NCI-H345 treated with DMSO at 0.1 percent for 48 hours (cell line): ENCODE data around the gene PPM1F.

Experiments
- DNase-seq: peaks from one replicate; lab custom pipeline; 2025; ENCODE audit not compliant: unreplicated experiment; lab: John Stamatoyannopoulos, UW

PPM1F gene

DNA sequence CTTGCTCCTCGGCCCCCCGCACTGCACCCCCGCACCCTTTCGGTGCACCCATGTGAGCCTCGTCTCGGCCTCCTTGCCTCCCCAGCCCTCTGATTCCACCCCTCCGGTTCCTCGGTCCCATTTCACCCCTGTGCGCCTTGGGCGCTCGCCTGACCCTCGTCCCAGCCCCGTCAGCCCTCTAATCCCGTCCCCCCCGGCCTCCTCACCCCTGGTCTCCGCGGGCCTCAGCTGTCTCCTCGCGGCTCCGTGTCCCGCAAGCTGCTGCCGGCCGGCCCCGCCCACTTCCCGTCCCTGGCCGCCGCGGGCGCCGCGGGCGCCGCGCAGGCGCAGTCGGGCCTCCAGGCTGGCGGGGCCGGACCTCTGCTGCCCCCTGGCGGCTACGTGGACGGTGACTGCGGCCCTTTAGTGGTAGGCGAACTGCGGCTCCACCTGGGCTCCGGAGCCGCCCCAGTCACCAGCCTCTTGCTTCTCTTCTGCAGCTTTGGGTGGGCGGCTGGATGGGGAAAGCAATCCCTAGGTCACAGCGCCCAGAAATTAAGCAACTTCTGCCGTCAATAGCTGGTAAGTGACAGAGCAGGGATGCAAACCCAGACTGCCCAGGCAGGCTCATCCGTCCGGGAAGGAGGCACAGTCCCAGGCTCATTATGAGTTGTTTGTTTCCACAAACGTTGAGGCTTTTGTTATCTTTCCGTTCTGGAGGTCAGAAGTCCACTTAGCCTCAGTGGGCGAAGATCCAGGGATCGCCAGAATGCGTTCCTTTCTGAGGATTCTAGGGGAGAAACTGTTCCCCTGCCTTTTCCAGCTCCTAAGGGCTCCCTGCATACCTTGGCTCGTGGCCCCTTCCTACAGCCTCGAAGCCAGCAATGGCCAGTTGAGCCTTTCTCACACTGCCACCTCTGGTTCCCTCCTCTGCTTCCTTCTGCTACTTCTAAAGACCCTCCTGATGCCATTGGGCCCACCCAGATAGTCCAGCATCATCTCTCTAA is at the start of gene PPM1F:
Gene PPM1F, minus strand, starts transcription at position 263 of the 986 bp plus-strand sequence. CDS start 6,800 bp downstream, outside the sequence.
- DNase-seq = peak; percentile 66

GRCh38 chr22:22001664-22002525 is 49.2 kb upstream of the PPM1F start:
- no peak for DNase-seq

GRCh38 chr22:21998595-21999247 is 46.1 kb upstream of the PPM1F start:
- DNase-seq = no peak

DNA sequence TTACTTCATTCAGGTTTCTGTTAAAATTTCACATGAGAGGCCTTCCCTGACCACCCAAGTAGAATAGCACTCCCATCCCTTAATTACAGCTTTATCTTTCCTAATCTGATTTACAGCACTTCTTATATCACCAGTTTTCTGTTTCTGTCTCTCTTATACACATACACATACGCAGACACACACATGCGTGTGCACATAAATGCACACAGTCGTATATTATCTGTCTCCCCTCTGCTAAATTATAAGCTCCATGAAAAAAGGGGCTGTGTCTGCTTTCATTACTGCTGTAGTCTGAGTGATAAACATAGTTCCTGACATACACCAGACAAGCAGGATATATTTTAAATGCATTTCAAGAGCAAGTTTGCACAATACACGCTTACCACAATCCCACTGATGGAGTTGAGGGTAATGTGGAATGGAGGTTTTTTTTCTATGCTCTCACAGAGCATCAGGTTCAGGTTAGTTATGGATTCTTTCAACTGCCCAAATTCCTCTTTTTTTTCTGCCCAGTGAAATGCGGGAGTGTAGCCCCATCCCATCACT is 43.6 kb upstream of the PPM1F start:
- no peak for DNase-seq

GRCh38 chr22:21995660-21996059 is 43.0 kb upstream of the PPM1F start:
- no peak for DNase-seq

GRCh38 chr22:21994881-21995444 is 42.3 kb upstream of the PPM1F start:
- DNase-seq = no peak

DNA sequence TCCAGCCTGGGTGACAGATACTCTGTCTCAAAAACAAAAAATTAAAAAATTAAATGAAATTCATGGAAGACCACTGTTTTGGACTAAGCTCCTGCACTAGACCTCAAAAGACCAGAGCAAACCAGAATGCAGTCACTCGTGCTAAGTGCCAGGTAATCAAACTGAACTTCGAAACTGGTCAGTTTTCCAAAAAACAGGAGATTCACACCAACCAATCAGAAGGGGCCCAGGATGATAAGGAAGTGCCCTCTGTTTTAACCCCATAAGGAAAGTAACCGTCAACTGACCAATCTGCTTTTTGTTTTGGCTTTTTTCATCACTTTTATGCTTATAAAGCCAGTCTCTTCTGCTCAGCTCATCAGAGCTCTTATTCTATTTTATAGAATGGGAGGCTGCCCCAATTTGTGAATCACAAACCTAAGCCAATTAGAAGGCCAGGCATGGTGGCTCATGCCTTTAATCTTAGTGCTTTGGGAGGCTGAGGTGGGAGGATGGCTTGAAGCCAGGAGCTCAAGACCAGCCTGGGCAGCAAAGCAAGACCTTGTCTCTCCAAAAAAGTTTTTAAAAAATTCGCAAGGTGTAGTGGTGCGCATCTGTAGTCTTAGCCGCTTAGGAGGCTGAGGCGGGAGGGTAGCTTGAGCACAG is 40.1 kb upstream of the PPM1F start:
- DNase-seq = no peak

- DNase-seq = no peak
These were observed 39.1 kb upstream of the PPM1F start for GRCh38 chr22:21991774-21992173.

GRCh38 chr22:21991304-21991596 is 38.6 kb upstream of the PPM1F start:
- DNase-seq = no peak

GRCh38 chr22:21990445-21991303 is 38.0 kb upstream of the PPM1F start:
- DNase-seq = no peak

DNA sequence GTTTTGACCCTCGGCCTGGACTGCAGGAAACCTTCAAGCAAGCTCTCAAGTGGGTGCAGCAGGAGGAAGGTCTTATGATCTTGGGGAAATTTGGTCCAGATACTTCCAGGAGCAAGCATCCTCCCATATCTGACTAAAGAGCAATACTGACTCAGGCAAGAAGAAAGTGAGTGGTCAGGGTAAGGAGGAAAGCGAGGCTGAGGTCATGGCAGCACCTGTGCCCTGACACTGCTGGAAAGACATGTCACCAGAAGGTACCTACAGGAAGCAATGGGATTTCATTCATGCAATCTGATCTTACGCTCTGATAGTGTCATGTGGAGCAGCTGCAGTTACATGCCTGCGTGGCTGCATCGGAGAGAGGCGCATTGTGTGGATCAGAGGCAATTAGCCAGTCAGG is 36.4 kb upstream of the PPM1F start:
- DNase-seq = no peak

GRCh38 chr22:21985214-21985613 is 32.6 kb upstream of the PPM1F start:
- DNase-seq = no peak

GRCh38 chr22:21984793-21985192 is 32.1 kb upstream of the PPM1F start:
- DNase-seq = no peak

GRCh38 chr22:21982338-21982965 is 29.8 kb upstream of the PPM1F start, which contains the start of gene TOP3B:
Gene TOP3B (minus strand): TSS chr22:21982787. CDS start chr22:21975709, 7,078 bp downstream.
- peak; percentile 61 for DNase-seq

DNA sequence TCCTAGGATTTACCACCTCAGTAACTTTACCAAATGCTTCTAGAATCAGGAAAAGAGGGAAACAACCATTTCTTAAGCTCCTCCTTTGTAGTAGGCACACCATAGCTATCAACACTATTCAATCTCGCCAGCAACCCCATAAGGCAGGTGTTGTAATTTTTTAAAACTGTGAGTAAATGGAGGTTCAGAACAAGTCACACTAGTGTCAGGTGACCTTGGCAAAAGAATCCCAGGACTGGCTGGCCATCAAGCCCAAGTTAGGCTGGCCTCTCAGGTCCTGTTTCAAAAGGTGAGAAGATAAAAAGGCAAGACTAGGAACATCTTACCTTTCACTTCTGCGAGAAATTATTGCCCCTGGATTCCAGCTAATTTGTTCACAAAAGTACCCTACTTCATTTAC is 29.2 kb upstream of the PPM1F start:
- DNase-seq = no peak

DNA sequence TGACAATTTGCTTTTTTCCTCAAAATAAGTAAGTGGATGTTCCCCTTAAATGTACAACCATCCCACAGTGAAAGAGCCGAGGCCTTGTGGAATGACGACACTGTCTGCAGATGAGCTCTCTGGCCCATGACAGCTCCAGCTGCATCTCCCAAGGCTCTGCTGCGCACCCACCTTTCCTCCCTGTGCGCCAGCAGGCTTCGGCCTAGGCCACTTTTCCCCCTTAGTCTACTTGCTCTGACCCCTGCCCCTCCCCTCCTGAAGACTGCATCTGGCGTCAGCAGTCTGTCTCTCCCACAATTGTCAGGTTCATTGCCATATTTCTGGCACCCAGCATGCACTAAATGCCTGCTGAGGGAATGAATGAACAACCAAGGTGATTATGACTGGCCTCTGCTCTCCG is 27.9 kb upstream of the PPM1F start:
- no peak for DNase-seq

GRCh38 chr22:21978564-21979386 is 26.1 kb upstream of the PPM1F start:
- DNase-seq = no peak

DNA sequence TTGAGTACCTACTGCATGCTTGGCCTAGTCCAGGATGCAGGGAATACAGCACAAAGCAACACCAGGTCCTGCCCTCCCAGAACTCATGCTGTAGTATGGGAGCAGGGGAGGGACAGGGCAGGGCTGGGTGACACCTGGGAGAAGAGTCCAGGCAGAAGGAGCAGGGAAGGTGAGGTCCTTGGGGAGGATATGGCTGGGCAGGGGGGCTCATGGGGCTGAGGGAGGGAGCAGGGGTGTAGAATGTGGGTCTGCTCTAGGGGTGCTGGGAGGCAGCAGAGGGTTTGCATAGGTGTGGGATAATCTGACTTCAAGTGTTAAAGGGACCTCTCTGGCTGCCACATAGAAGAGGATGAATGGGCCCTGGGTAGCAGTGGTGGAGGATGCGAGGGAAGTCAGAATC is 25.2 kb upstream of the PPM1F start:
- no peak for DNase-seq
